ENCODE measurements around the gene DCAF8.

- TF ChIP-seq CTCF (IDR thresholded peaks at IDR 0.05; ENCODE audit: insufficient read depth, low read depth, low read length) (no peak), EZH2 (IDR thresholded peaks at IDR 0.05; ENCODE audit: insufficient read depth, low read length) (no peak)
Measured at GRCh38 chr1:160227561-160227960, 34.8 kb downstream of the DCAF8 start.

All from astrocyte (in vitro differentiated cells and primary cell).